Keratinocyte (primary cell): Measurements from ENCODE around the gene MED12L. TPM values are rescaled to one million over a fixed set of nuclear protein-coding genes. Genes with fewer than 3 reads are reported as not detected.

Source experiments
- DNase-seq: peaks from one replicate; pipeline ENCODE4 v3.0.0-alpha.2; 2011; ENCODE audit warnings: low read depth, missing footprints, low spot score
- FAIRE-seq: peaks from 2 replicates; lab custom pipeline; 2011; peaks lifted over from hg19 to GRCh38; lab: Jason Lieb, UNC
- H2AFZ ChIP-seq: 2 replicates; pipeline ENCODE4 v1.6.0; 2012; ENCODE audit warnings: low read length, control low read depth, inconsistent platforms; ENCODE audit not compliant: control insufficient read depth
- H3K27ac ChIP-seq: 2 replicates; pipeline ENCODE4 v1.5.1; 2011; ENCODE audit warnings: low read length; ENCODE audit not compliant: control insufficient read depth, insufficient read depth
- H3K27me3 ChIP-seq: 3 replicates; pipeline ENCODE4 v1.6.0; 2011; ENCODE audit warnings: low read length; ENCODE audit not compliant: control insufficient read depth, insufficient read depth; ENCODE audit errors: extremely low read depth
- H3K36me3 ChIP-seq, 2 experiments: 2 replicates in 1 of 2; 3 replicates in 1 of 2; pipeline ENCODE4 v1.5.1; 2011; ENCODE audit warnings: low read length in 2 of 2, mild to moderate bottlenecking in 1 of 2; ENCODE audit not compliant: control insufficient read depth in 2 of 2, insufficient read depth in 2 of 2; ENCODE audit errors: extremely low read depth in 1 of 2
- H3K4me1 ChIP-seq: 3 replicates; pipeline ENCODE4 v1.5.1; 2011; ENCODE audit warnings: low read length; ENCODE audit not compliant: control insufficient read depth, insufficient read depth; ENCODE audit errors: extremely low read depth
- H3K4me2 ChIP-seq: 3 replicates; pipeline ENCODE4 v1.6.0; 2011; ENCODE audit warnings: low read depth, low read length; ENCODE audit not compliant: control insufficient read depth, insufficient read depth; ENCODE audit errors: extremely low read depth
- H3K4me3 ChIP-seq, 3 experiments: fragments of 200-600 bp in 1 of 3; sonication (generic) in 1 of 3; 2 replicates in 2 of 3; 3 replicates in 1 of 3; pipeline ENCODE4 v1.5.1; 2011 to 2016; ENCODE audit warnings: low read length in 3 of 3, mild to moderate bottlenecking in 3 of 3, control low read depth in 2 of 3, inconsistent platforms in 1 of 3, low read depth in 1 of 3, mixed read lengths in 1 of 3, mixed run types in 1 of 3, moderate library complexity in 1 of 3; ENCODE audit not compliant: control insufficient read depth in 2 of 3, insufficient read depth in 2 of 3; ENCODE audit errors: extremely low read depth in 1 of 3
- H3K79me2 ChIP-seq: 2 replicates; pipeline ENCODE4 v1.6.0; 2012; ENCODE audit warnings: low read length; ENCODE audit not compliant: control insufficient read depth, insufficient read depth
- H3K9ac ChIP-seq: 3 replicates; pipeline ENCODE4 v1.6.0; 2011; ENCODE audit warnings: low read length; ENCODE audit not compliant: control insufficient read depth, insufficient read depth; ENCODE audit errors: extremely low read depth
- H3K9me1 ChIP-seq: 3 replicates; pipeline ENCODE4 v1.6.0; 2011; ENCODE audit warnings: low read length; ENCODE audit not compliant: control insufficient read depth, insufficient read depth; ENCODE audit errors: extremely low read depth
- H3K9me3 ChIP-seq: 2 replicates; pipeline ENCODE4 v1.5.1; 2012; ENCODE audit warnings: low read depth, low read length; ENCODE audit not compliant: control insufficient read depth
- H4K20me1 ChIP-seq: 3 replicates; pipeline ENCODE4 v1.6.0; 2011; ENCODE audit warnings: low read length; ENCODE audit not compliant: control insufficient read depth, insufficient read depth; ENCODE audit errors: extremely low read depth
- EZH2 ChIP-seq: IDR thresholded peaks from one replicate; pipeline ENCODE4 v1.6.1; 2012; ENCODE audit warnings: inconsistent platforms, mild to moderate bottlenecking, low read length, moderate library complexity
- dilution Hi-C: fragments of 300-500 bp; cut with MboI; formaldehyde crosslinking; loops from one replicate; pipeline ENCODE4 v1.7.0; 2020; ENCODE audit warnings: low sequenced_read_pairs; ENCODE audit not compliant: extremely low pct_ligation_motif_present
- polyA plus RNA-seq, 5 experiments: library from polyadenylated mRNA; depleted of rRNA in 3 of 5; stranded (reverse) in 3 of 5; stranded (forward) in 1 of 5; unstranded in 1 of 5; fragments of >200 nt; gene quantifications; 1 replicate in 1 of 5; 2 replicates in 3 of 5; 3 replicates in 1 of 5; pipeline versions ENCODE4 v1.2.1 to v1.2.3, GENCODE V29; 2011 to 2012; ENCODE audit warnings: missing spikeins in 2 of 5, low read depth in 1 of 5, low replicate concordance in 1 of 5
- TF ChIP-seq, protein P1 (sequence below), 3 experiments: IDR thresholded peaks in 1 of 3; conservative IDR thresholded peaks in 1 of 3; optimal IDR thresholded peaks in 1 of 3; 2 replicates in 2 of 3; 3 replicates in 1 of 3; pipeline versions ENCODE3 to v1.5.1; 2011; ENCODE audit warnings: low read length in 3 of 3, mild to moderate bottlenecking in 3 of 3, moderate library complexity in 2 of 3, control low read depth in 1 of 3, inconsistent platforms in 1 of 3; ENCODE audit not compliant: insufficient read depth in 2 of 3; ENCODE audit errors: extremely low read depth in 1 of 3

MED12L gene
- polyA plus RNA-seq, 1 donor (not counting 4 experiments of a cell fraction or from before 2014, with no cell fraction given) = 0.04 TPM

DNA sequence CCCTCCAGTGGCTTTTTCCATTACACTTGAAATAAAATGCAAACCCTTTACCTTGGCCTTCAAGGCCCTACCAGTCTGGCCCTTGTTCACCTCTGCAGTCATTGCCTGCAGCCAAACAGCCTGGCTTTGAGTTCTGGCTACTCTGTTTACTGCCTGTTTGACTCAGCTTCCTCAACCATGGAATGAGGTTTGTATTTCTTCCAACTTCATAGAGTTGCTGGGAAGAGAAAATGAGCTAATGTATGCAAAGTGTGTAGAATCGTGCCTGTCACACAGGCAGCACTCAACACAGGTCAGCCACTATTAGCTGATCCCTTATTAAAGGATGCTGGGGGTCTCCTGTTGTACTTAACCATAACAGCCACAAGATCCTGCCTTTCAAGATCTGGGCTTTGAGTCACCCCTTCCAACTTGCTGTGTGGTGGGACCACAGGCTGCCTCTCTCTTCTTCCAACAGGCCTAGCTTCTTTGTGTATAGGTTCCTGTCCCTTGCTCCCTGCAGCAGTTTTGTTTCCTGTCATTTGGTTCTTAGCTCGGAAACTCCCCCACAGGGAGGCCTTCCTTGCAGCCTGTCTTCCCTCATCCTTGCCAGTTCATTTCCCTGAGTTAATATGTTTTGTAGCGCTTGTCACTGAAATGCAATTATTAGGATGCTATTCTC, 6.4 kb downstream of the MED12L start:
- Histone ChIP-seq H4K20me1 (no peaks in the 10 kb centered on the region), H3K79me2 (no peaks in the 10 kb centered on the region), H3K4me3 (no peak overlapping the region), H3K9ac (no peak overlapping the region), H3K36me3 (no peaks in the 10 kb centered on the region), H3K9me3 (no peaks in the 10 kb centered on the region), H2AFZ (no peak overlapping the region), H3K27ac (no peak overlapping the region), H3K4me1 (no peaks in the 10 kb centered on the region), H3K27me3 (peaks cover 24% of the 10 kb centered on the region), H3K9me1 (no peaks in the 10 kb centered on the region), H3K4me2 (no peak overlapping the region)
- TF ChIP-seq, protein P1, sequence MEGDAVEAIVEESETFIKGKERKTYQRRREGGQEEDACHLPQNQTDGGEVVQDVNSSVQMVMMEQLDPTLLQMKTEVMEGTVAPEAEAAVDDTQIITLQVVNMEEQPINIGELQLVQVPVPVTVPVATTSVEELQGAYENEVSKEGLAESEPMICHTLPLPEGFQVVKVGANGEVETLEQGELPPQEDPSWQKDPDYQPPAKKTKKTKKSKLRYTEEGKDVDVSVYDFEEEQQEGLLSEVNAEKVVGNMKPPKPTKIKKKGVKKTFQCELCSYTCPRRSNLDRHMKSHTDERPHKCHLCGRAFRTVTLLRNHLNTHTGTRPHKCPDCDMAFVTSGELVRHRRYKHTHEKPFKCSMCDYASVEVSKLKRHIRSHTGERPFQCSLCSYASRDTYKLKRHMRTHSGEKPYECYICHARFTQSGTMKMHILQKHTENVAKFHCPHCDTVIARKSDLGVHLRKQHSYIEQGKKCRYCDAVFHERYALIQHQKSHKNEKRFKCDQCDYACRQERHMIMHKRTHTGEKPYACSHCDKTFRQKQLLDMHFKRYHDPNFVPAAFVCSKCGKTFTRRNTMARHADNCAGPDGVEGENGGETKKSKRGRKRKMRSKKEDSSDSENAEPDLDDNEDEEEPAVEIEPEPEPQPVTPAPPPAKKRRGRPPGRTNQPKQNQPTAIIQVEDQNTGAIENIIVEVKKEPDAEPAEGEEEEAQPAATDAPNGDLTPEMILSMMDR (optimal IDR thresholded peaks at IDR 0.05 in 1 of 3, IDR thresholded peaks at IDR 0.05 in 1 of 3, conservative IDR thresholded peaks at IDR 0.05 in 1 of 3; ENCODE audit: extremely low read depth in 1 of 3, insufficient read depth in 2 of 3, low read length in 3 of 3) = no peak
- TF ChIP-seq EZH2 = no peak
- dilution Hi-C loops = no loop called here
- no peak for FAIRE-seq
- no peak for DNase-seq

DNA sequence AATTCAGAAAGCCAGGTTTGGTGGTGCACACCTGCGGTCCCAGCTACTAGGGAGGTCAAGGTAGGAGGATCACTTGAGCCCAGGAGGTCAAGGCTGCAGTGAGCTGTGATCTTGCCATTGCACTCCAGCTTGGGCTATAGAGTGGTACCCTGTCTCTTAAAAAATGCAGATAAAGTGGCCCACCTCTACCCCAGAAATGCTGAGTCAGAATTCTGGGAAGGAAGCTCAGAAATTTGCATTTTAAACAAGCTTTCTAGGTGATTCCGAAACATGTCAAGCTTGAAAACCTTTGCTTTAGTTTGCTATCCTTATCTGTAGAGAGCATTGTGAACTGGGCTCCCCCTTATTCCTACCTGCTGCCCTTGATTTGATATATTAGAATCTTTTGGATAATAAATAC, 7.7 kb downstream of the MED12L start:
- peaks cover 11% of the 10 kb centered on the region for H3K27me3 ChIP-seq
- H3K79me2 ChIP-seq = no peaks in the 10 kb centered on the region
- FAIRE-seq (no peak), DNase-seq (no peak)
- TF ChIP-seq EZH2 = no peak
- TF ChIP-seq, protein P1 (optimal IDR thresholded peaks at IDR 0.05 in 1 of 3, IDR thresholded peaks at IDR 0.05 in 1 of 3, conservative IDR thresholded peaks at IDR 0.05 in 1 of 3; ENCODE audit: extremely low read depth in 1 of 3, insufficient read depth in 2 of 3, low read length in 3 of 3) = no peak
- no peak overlapping the region for H3K4me3 ChIP-seq
- no peak overlapping the region for H3K4me2 ChIP-seq
- H3K9me3 ChIP-seq = no peaks in the 10 kb centered on the region
- no peaks in the 10 kb centered on the region for H3K9me1 ChIP-seq
- H3K27ac ChIP-seq = no peak overlapping the region
- no peak overlapping the region for H3K9ac ChIP-seq
- no peaks in the 10 kb centered on the region for H3K4me1 ChIP-seq
- H3K36me3 ChIP-seq = no peaks in the 10 kb centered on the region
- H4K20me1 ChIP-seq = no peaks in the 10 kb centered on the region
- dilution Hi-C loops = no loop called here
- no peak overlapping the region for H2AFZ ChIP-seq
